ENCODE results near the gene POLR1B. TPM values are rescaled to one million over a fixed set of nuclear protein-coding genes. Genes with fewer than 3 reads are reported as not detected.
"Not testable (repeated sequence)": the region's sequence is repeated elsewhere in the genome, so short reads cannot be mapped to it uniquely, and the experiment has no call there.

POLR1B gene
- total RNA-seq, 1 experiment from 2014 or later: 74.0 TPM

- Mint-ChIP-seq H3K4me1 (ENCODE audit: insufficient read depth, unreplicated experiment) (no peaks in the 10 kb centered on the region), H3K27ac (ENCODE audit: low read depth, unreplicated experiment) (no peak overlapping the region), H3K27me3 (ENCODE audit: insufficient read depth, unreplicated experiment) (no peaks in the 10 kb centered on the region), H3K36me3 (ENCODE audit: insufficient read depth, unreplicated experiment) (peaks cover 43% of the 10 kb centered on the region), H3K4me3 (ENCODE audit: unreplicated experiment) (no peak overlapping the region), H3K9me3 (ENCODE audit: unreplicated experiment) (peaks cover 8% of the 10 kb centered on the region)
- ChIA-PET CTCF (interaction anchor here (0.6 to 0.8 kb wide), 2 partner anchors 38 to 79 kb away, joined by 3 to 5 read pairs; no protein-coding TSS in a partner anchor), POLR2A (no interaction called here)
- no peak for TF ChIP-seq CTCF (IDR thresholded peaks at IDR 0.05; ENCODE audit: unreplicated experiment)
- no peak for DNase-seq (ENCODE audit: unreplicated experiment)
- BruUV-seq (replicated peaks): no TSS peak
- intact Hi-C loops (cut with micrococcal nuclease): no loop called here
Measured at GRCh38 chr2:112518807-112519206, 23.5 kb upstream of the POLR1B start.

GRCh38 chr2:112519506-112519905 lies 22.8 kb upstream of the POLR1B start:
- BruUV-seq (replicated peaks): no TSS peak
- no peak for DNase-seq (ENCODE audit: unreplicated experiment)
- ChIA-PET POLR2A (no interaction called here), CTCF (interaction anchor here (0.6 to 0.8 kb wide), 2 partner anchors 37 to 80 kb away, joined by 3 to 5 read pairs; no protein-coding TSS in a partner anchor)
- no peak for TF ChIP-seq CTCF (IDR thresholded peaks at IDR 0.05; ENCODE audit: unreplicated experiment)
- Mint-ChIP-seq H3K27ac (ENCODE audit: low read depth, unreplicated experiment) (no peak overlapping the region), H3K36me3 (ENCODE audit: insufficient read depth, unreplicated experiment) (peaks cover 43% of the 10 kb centered on the region), H3K4me1 (ENCODE audit: insufficient read depth, unreplicated experiment) (no peaks in the 10 kb centered on the region), H3K4me3 (ENCODE audit: unreplicated experiment) (no peak overlapping the region), H3K27me3 (ENCODE audit: insufficient read depth, unreplicated experiment) (no peaks in the 10 kb centered on the region), H3K9me3 (ENCODE audit: unreplicated experiment) (peaks cover 6% of the 10 kb centered on the region)
- intact Hi-C loops (cut with micrococcal nuclease): no loop called here

GRCh38 chr2:112520234-112520783 lies 22.0 kb upstream of the POLR1B start:
- Mint-ChIP-seq H3K27me3 (ENCODE audit: insufficient read depth, unreplicated experiment) (no peaks in the 10 kb centered on the region), H3K36me3 (ENCODE audit: insufficient read depth, unreplicated experiment) (peaks cover 43% of the 10 kb centered on the region), H3K4me1 (ENCODE audit: insufficient read depth, unreplicated experiment) (no peaks in the 10 kb centered on the region), H3K9me3 (ENCODE audit: unreplicated experiment) (no peaks in the 10 kb centered on the region), H3K4me3 (ENCODE audit: unreplicated experiment) (no peak overlapping the region), H3K27ac (ENCODE audit: low read depth, unreplicated experiment) (no peak overlapping the region)
- intact Hi-C loops (cut with micrococcal nuclease): no loop called here
- no peak for TF ChIP-seq CTCF (IDR thresholded peaks at IDR 0.05; ENCODE audit: unreplicated experiment)
- POLR2A ChIA-PET: no interaction called here
- BruUV-seq (replicated peaks): no TSS peak
- CTCF ChIA-PET: no interaction called here
- DNase-seq (ENCODE audit: unreplicated experiment): no peak

- no peak for TF ChIP-seq CTCF (IDR thresholded peaks at IDR 0.05; ENCODE audit: unreplicated experiment)
- ChIA-PET POLR2A (interaction anchor here (0.6 kb wide), 1 partner anchor 608 kb away, joined by 3 read pairs; no protein-coding TSS in a partner anchor), CTCF (interaction anchor here (0.6 kb wide), 1 partner anchor 45 kb away, joined by 5 read pairs; no protein-coding TSS in a partner anchor)
- Mint-ChIP-seq H3K27ac (ENCODE audit: low read depth, unreplicated experiment) (no peak overlapping the region), H3K4me3 (ENCODE audit: unreplicated experiment) (no peak overlapping the region), H3K4me1 (ENCODE audit: insufficient read depth, unreplicated experiment) (no peaks in the 10 kb centered on the region), H3K9me3 (ENCODE audit: unreplicated experiment) (no peaks in the 10 kb centered on the region), H3K36me3 (ENCODE audit: insufficient read depth, unreplicated experiment) (peaks cover 47% of the 10 kb centered on the region), H3K27me3 (ENCODE audit: insufficient read depth, unreplicated experiment) (no peaks in the 10 kb centered on the region)
- BruUV-seq (replicated peaks): no TSS peak
- no peak for DNase-seq (ENCODE audit: unreplicated experiment)
- intact Hi-C loops (cut with micrococcal nuclease): no loop called here
Measured at GRCh38 chr2:112523291-112523777, 18.9 kb upstream of the POLR1B start.

- H3K4me3 Mint-ChIP-seq (ENCODE audit: unreplicated experiment): not testable (repeated sequence)
Measured at GRCh38 chr2:112524276-112524675, 18.0 kb upstream of the POLR1B start.

More at GRCh38 chr2:112524276-112524675, 18.0 kb upstream of the POLR1B start:
- H3K27me3 Mint-ChIP-seq (ENCODE audit: insufficient read depth, unreplicated experiment); H3K4me1 Mint-ChIP-seq (ENCODE audit: insufficient read depth, unreplicated experiment); intact Hi-C loops (cut with micrococcal nuclease); BruUV-seq (replicated peaks); POLR2A ChIA-PET; H3K27ac Mint-ChIP-seq (ENCODE audit: low read depth, unreplicated experiment); DNase-seq (ENCODE audit: unreplicated experiment); H3K9me3 Mint-ChIP-seq (ENCODE audit: unreplicated experiment); CTCF ChIA-PET: not testable (repeated sequence)
- peaks cover 45% of the 10 kb centered on the region for H3K36me3 Mint-ChIP-seq (ENCODE audit: insufficient read depth, unreplicated experiment)
